ENCODE measurements around the gene ASTN2.

- no peak for TF ChIP-seq CTCF (IDR thresholded peaks at IDR 0.05)
- no peak for TF ChIP-seq EP300 (IDR thresholded peaks at IDR 0.05)
- no peak for TF ChIP-seq POLR2A (IDR thresholded peaks at IDR 0.05)
Observed at GRCh38 chr9:117379341-117379740, 35.5 kb downstream of the ASTN2 start.
